Spleen (tissue), 7 donors: Measurements from ENCODE around the gene DSC3.

Experiments used
- CTCF ChIP-seq, 11 experiments: fragments of 200-600 bp in 7 of 11; fragments of 450-650 bp in 4 of 11; sonication (generic) in 4 of 11; IDR thresholded peaks in 8 of 11; conservative IDR thresholded peaks in 3 of 11; 1 replicate in 7 of 11; 2 replicates in 4 of 11; pipeline versions ENCODE4 v1.4.0 to v1.8.0; 2016 to 2021; ENCODE audit warnings: antibody characterized with exemption in 11 of 11, inconsistent platforms in 4 of 11, mild to moderate bottlenecking in 1 of 11
- POLR2A ChIP-seq, 3 donors: fragments of 450-650 bp; IDR thresholded peaks; one replicate each; pipeline ENCODE4 v1.5.1; 2017; ENCODE audit warnings: antibody characterized with exemption in 3 of 3, mild to moderate bottlenecking in 1 of 3
- POLR2AphosphoS5 ChIP-seq, 3 donors: sonication (generic); formaldehyde crosslinking; IDR thresholded peaks; one replicate each; pipeline ENCODE4 v1.5.1; 2017; ENCODE audit warnings: antibody characterized with exemption in 3 of 3
- donor health status: DM: no; HTN: no; CAD: no; lungs with moderate emphysema.
- donor health status: DM: no; HTN: no; CAD: no.
- donor health status: DM: no; HTN: no; CAD: no.

- no peak for TF ChIP-seq CTCF (IDR thresholded peaks at IDR 0.05 in 8 of 11, conservative IDR thresholded peaks at IDR 0.05 in 3 of 11)
- no peak for TF ChIP-seq POLR2A (IDR thresholded peaks at IDR 0.05)
- TF ChIP-seq POLR2AphosphoS5 (IDR thresholded peaks at IDR 0.05), result no peak
Measured at GRCh38 chr18:30992231-30992630, 50.3 kb downstream of the DSC3 start.
